HG03196 (cell line): ENCODE data around the gene GLYATL2.

Experiments
- ATAC-seq: cut with Tn5 transposase; IDR thresholded peaks from one replicate; pipeline ENCODE4 v1.9.1; 2021; ENCODE audit not compliant: unreplicated experiment

GLYATL2 gene

GRCh38 chr11:58801974-58802545, 42.4 kb downstream of the GLYATL2 start:
- no peak for ATAC-seq

GRCh38 chr11:58801302-58801701, 43.2 kb downstream of the GLYATL2 start:
- no peak for ATAC-seq

- no peak for ATAC-seq
Observed at GRCh38 chr11:58796333-58796732, 48.2 kb downstream of the GLYATL2 start.

- peak; percentile 85 for ATAC-seq
Observed at GRCh38 chr11:58788355-58789023, 56.0 kb downstream of the GLYATL2 start.

- no peak for ATAC-seq
Observed at GRCh38 chr11:58787903-58788302, 56.6 kb downstream of the GLYATL2 start.

GRCh38 chr11:58786693-58787092, 57.8 kb downstream of the GLYATL2 start:
- ATAC-seq: no peak

GRCh38 chr11:58784995-58785394, 59.5 kb downstream of the GLYATL2 start:
- ATAC-seq: no peak
